K562 (cell line): Measurements from ENCODE around the gene STK26. TPM values are rescaled to one million over a fixed set of nuclear protein-coding genes. Genes with fewer than 3 reads are reported as not detected.

Experiments
- ATAC-seq: fragments of 200-7000 bp; cut with Tn5 transposase; 3 replicates; pipeline ENCODE4 v1.9.1; 2020; ENCODE audit warnings: moderate library complexity
- BruUV-seq: library from RNA; stranded (reverse); fragments of 400-500 nt; replicated peaks from 2 replicates; lab custom pipeline; 2021; lab: Mats Ljungman, UMichigan
- CTCF ChIA-PET: fragments of 300-600 bp; formaldehyde crosslinking; extraction: SDS; loops from one replicate; lab custom pipeline; 2021; ENCODE audit warnings: low intra/inter-chr PET ratio; lab: Yijun Ruan, JAX
- POLR2A ChIA-PET: fragments of 300-600, 350-650 bp; sonication (Branson Sonifier 250); formaldehyde crosslinking; extraction: SDS; loops from one replicate; lab custom pipeline; 2021; ENCODE audit warnings: antibody characterized with exemption, inconsistent platforms; lab: Yijun Ruan, JAX
- DNase-seq, 4 experiments: peaks; one replicate each; pipeline versions ENCODE4 v3.0.0 to v3.0.0-alpha.2; 2011 to 2018; ENCODE audit warnings: low spot score in 3 of 4, mixed read lengths in 3 of 4; ENCODE audit errors: extremely low read depth in 1 of 4
- FAIRE-seq: peaks from 2 replicates; lab custom pipeline; 2011; peaks lifted over from hg19 to GRCh38; lab: Jason Lieb, UNC
- H2AFZ ChIP-seq: 2 replicates; pipeline ENCODE4 v1.6.0; 2011; ENCODE audit warnings: low read depth, low read length, control low read depth, inconsistent platforms
- H3K27ac ChIP-seq: fragments of 200-600 bp; 3 replicates; pipeline ENCODE4 v1.8.0; 2011; ENCODE audit warnings: low read depth, mild to moderate bottlenecking, control low read depth, inconsistent platforms, low read length, moderate library complexity, mixed read lengths; ENCODE audit errors: extremely low read depth
- H3K27me3 ChIP-seq, 2 experiments: fragments of 300-600 bp in 1 of 2; 2 replicates in 1 of 2; 3 replicates in 1 of 2; pipeline versions ENCODE4 v1.6.0 to v1.8.0; 2011; ENCODE audit warnings: inconsistent platforms in 2 of 2, low read length in 2 of 2, mild to moderate bottlenecking in 1 of 2, mixed read lengths in 1 of 2, moderate library complexity in 1 of 2; ENCODE audit not compliant: control insufficient read depth in 2 of 2, insufficient read depth in 2 of 2
- H3K36me3 ChIP-seq: fragments of 300-600 bp; 3 replicates; pipeline ENCODE4 v1.8.0; 2011; ENCODE audit warnings: mild to moderate bottlenecking, low read length, inconsistent platforms; ENCODE audit not compliant: control insufficient read depth, insufficient read depth
- H3K4me1 ChIP-seq, 2 experiments: fragments of 200-600 bp in 1 of 2; replicated peaks in 1 of 2; 2 replicates in 1 of 2; 3 replicates in 1 of 2; pipeline versions ENCODE4 v1.5.1 to v1.8.0; 2011; ENCODE audit warnings: inconsistent platforms in 2 of 2, low read length in 2 of 2, mild to moderate bottlenecking in 1 of 2, mixed read lengths in 1 of 2, moderate library complexity in 1 of 2; ENCODE audit not compliant: control insufficient read depth in 2 of 2, insufficient read depth in 2 of 2
- H3K4me2 ChIP-seq: 2 replicates; pipeline ENCODE4 v1.6.1; 2011; ENCODE audit warnings: low read length, control low read depth, inconsistent platforms, mixed read lengths; ENCODE audit not compliant: insufficient read depth
- H3K4me3 ChIP-seq: fragments of 200-600 bp; sonication (generic), shearing (Covaris generic); 2 replicates; pipeline ENCODE4 v1.5.1; 2016; ENCODE audit warnings: control low read depth, inconsistent platforms
- H3K79me2 ChIP-seq: fragments of 200-600 bp; 3 replicates; pipeline ENCODE4 v1.8.0; 2011; ENCODE audit warnings: low read length, inconsistent platforms; ENCODE audit not compliant: control insufficient read depth, insufficient read depth
- H3K9ac ChIP-seq, 2 experiments: 2 replicates each; pipeline versions ENCODE4 v1.6.0 to v1.6.1; 2011; ENCODE audit warnings: low read depth in 2 of 2, low read length in 2 of 2, control low read depth in 1 of 2, inconsistent platforms in 1 of 2, mild to moderate bottlenecking in 1 of 2, mixed read lengths in 1 of 2; ENCODE audit not compliant: insufficient read depth in 1 of 2
- H3K9me1 ChIP-seq: one replicate; pipeline ENCODE4 v1.6.0; 2011; ENCODE audit warnings: inconsistent platforms, mild to moderate bottlenecking, low read length, moderate library complexity; ENCODE audit not compliant: control insufficient read depth, insufficient read depth
- H3K9me3 ChIP-seq: replicated peaks from 2 replicates; pipeline ENCODE4 v1.5.1; 2011; ENCODE audit warnings: low read depth, low read length, inconsistent platforms; ENCODE audit not compliant: control insufficient read depth, insufficient read depth
- H4K20me1 ChIP-seq: replicated peaks from 2 replicates; pipeline ENCODE4 v1.6.1; 2011; ENCODE audit warnings: low read length, inconsistent platforms, mixed read lengths; ENCODE audit not compliant: control insufficient read depth, insufficient read depth
- ARNT ChIP-seq, 2 experiments: fragments of 450-650 bp; IDR thresholded peaks; 2 replicates each; pipeline ENCODE4 v1.6.1; 2016; ENCODE audit warnings: mild to moderate bottlenecking in 1 of 2
- ATF6 ChIP-seq: sonication (generic); formaldehyde crosslinking; IDR thresholded peaks from 2 replicates; pipeline ENCODE4 v1.4.0; 2020; ENCODE audit warnings: mild to moderate bottlenecking, missing genetic modification reagents
- BCLAF1 ChIP-seq, 2 experiments: fragments of 450-650 bp in 1 of 2; IDR thresholded peaks; 2 replicates each; pipeline ENCODE4 v1.6.1; 2011 to 2017; ENCODE audit warnings: low read depth in 2 of 2, antibody characterized with exemption in 1 of 2, borderline replicate concordance in 1 of 2, low read length in 1 of 2, mild to moderate bottlenecking in 1 of 2, mixed read lengths in 1 of 2; ENCODE audit not compliant: control insufficient read depth in 1 of 2
- DEAF1 ChIP-seq: fragments of 450-650 bp; formaldehyde crosslinking; IDR thresholded peaks from 2 replicates; pipeline ENCODE4 v1.4.0; 2020; ENCODE audit warnings: mild to moderate bottlenecking, moderate library complexity
- ESRRB ChIP-seq: fragments of 250-450 bp; sonication (Bioruptor Pico); IDR thresholded peaks from 2 replicates; pipeline ENCODE4 v1.5.0; 2020; ENCODE audit warnings: mild to moderate bottlenecking, moderate library complexity, borderline replicate concordance
- HDAC6 ChIP-seq: IDR thresholded peaks from 2 replicates; pipeline ENCODE4 v1.6.1; 2012; ENCODE audit warnings: low read depth, mild to moderate bottlenecking, control low read depth, inconsistent platforms, low read length, moderate library complexity
- ILK ChIP-seq: fragments of 450-650 bp; IDR thresholded peaks from 2 replicates; pipeline ENCODE4 v1.6.1; 2016; ENCODE audit warnings: missing genetic modification characterization, low read depth, mild to moderate bottlenecking, missing compliant biosample characterization, moderate library complexity, borderline replicate concordance
- MEIS2 ChIP-seq: fragments of 450-650 bp; IDR thresholded peaks from 2 replicates; pipeline ENCODE4 v1.6.1; 2014; ENCODE audit warnings: mild to moderate bottlenecking; ENCODE audit not compliant: partially characterized antibody
- NFE2L1 ChIP-seq: fragments of 450-650 bp; IDR thresholded peaks from 2 replicates; pipeline ENCODE4 v1.6.1; 2016; ENCODE audit warnings: missing genetic modification characterization, low read depth, mild to moderate bottlenecking, missing compliant biosample characterization, moderate library complexity, borderline replicate concordance
- NR4A1 ChIP-seq, 2 experiments: fragments of 250-450 bp in 1 of 2; fragments of 450-650 bp in 1 of 2; sonication (Bioruptor Pico) in 1 of 2; IDR thresholded peaks; 2 replicates each; pipeline versions ENCODE4 v1.4.0 to v1.6.1; 2016 to 2020; ENCODE audit warnings: mild to moderate bottlenecking in 2 of 2, missing compliant biosample characterization in 1 of 2, missing genetic modification characterization in 1 of 2, moderate library complexity in 1 of 2
- TCF3 ChIP-seq: sonication (generic); formaldehyde crosslinking; IDR thresholded peaks from 2 replicates; pipeline ENCODE4 v1.4.0; 2020; ENCODE audit warnings: mild to moderate bottlenecking, missing genetic modification reagents
- ZBTB1 ChIP-seq: sonication (generic); formaldehyde crosslinking; IDR thresholded peaks from 2 replicates; pipeline ENCODE4 v1.8.1; 2023; ENCODE audit warnings: missing genetic modification reagents, low read depth, mild to moderate bottlenecking, borderline replicate concordance
- ZNF3 ChIP-seq: fragments of 250-450 bp; sonication (Bioruptor Pico); IDR thresholded peaks from 2 replicates; pipeline ENCODE4 v1.5.0; 2021; ENCODE audit warnings: mild to moderate bottlenecking, moderate library complexity
- ZNF699 ChIP-seq: fragments of 250-450 bp; sonication (Bioruptor Pico); IDR thresholded peaks from 2 replicates; pipeline ENCODE4 v1.8.0; 2021; ENCODE audit warnings: mild to moderate bottlenecking, moderate library complexity; ENCODE audit not compliant: insufficient replicate concordance
- ZSCAN32 ChIP-seq: fragments of 450-650 bp; formaldehyde crosslinking; IDR thresholded peaks from 2 replicates; pipeline ENCODE4 v1.4.0; 2020; ENCODE audit warnings: mild to moderate bottlenecking, moderate library complexity
- WGBS: fragments of 100-300 bp; shearing (Covaris generic); methylation state at CpG from one replicate; pipeline ENCODE4 v1.1.6; 2016; ENCODE audit warnings: low coverage, mixed read lengths; ENCODE audit not compliant: insufficient coverage; ENCODE audit errors: missing lambda C conversion rate; 5-methylcytosine and 5-hydroxymethylcytosine counted together
- in situ Hi-C: fragments of 300-500 bp; cut with MboI; formaldehyde crosslinking; loops from 4 replicates; pipeline ENCODE4 v1.15.0; 2018; ENCODE audit warnings: inconsistent platforms, mixed read lengths
- intact Hi-C: fragments of 100-400 bp; cut with micrococcal nuclease; formaldehyde crosslinking; loops from 2 replicates; pipeline ENCODE4 v1.14.2; 2022
- polyA plus RNA-seq, 8 experiments: library from polyadenylated mRNA; depleted of rRNA in 4 of 8; stranded (reverse) in 5 of 8; unstranded in 3 of 8; fragments of >200 nt; fragmentation: Nextera tagmentation in 2 of 8; fragmentation: Illumina TruSeq in 1 of 8; extraction: Ambion mirVana in 2 of 8; extraction: Trizol in 1 of 8; gene quantifications; 2 replicates each; pipeline versions ENCODE4 v1.2.1 to v1.2.3, GENCODE V29; 2011 to 2014; ENCODE audit warnings: inconsistent platforms in 1 of 8, missing spikeins in 1 of 8
- total RNA-seq, 7 experiments: library from RNA; depleted of rRNA in 6 of 7; stranded (reverse); fragments of >200 nt in 6 of 7; fragmentation: Illumina TruSeq in 2 of 7; extraction: Trizol in 2 of 7; gene quantifications; 2 replicates each; pipeline versions ENCODE4 v1.2.1 to v1.2.3, GENCODE V29; 2011 to 2021; ENCODE audit warnings: low replicate concordance in 1 of 7

The STK26 gene
- total and polyA plus RNA-seq, 9 of the 15 experiments (the other 6 are each of a cell fraction or from before 2014, with no cell fraction given), result 28.1 to 72.9 (median 50.1) TPM

GRCh38 chrX:132040066-132040465 is 17.0 kb downstream of the STK26 start:
- peaks cover 96% of the 10 kb centered on the region for H3K79me2 ChIP-seq
- H3K4me1 ChIP-seq, result peaks cover 0 to 9% of the 10 kb centered on the region in 2 experiments; a peak in 2 of 5 replicates
- WGBS, result 83% methylated on average over 2 of the region's 2 CpGs
- intact Hi-C loops (no loop called here), in situ Hi-C loops (no loop called here)
- no peak overlapping the region for H3K9ac ChIP-seq
- H3K9me1 ChIP-seq, result no peaks in the 10 kb centered on the region
- no TSS peak for BruUV-seq
- POLR2A ChIA-PET, result interaction anchor here (0.7 kb wide), 1 partner anchor 15 kb away, joined by 3 read pairs; no protein-coding TSS in a partner anchor
- peaks cover 2% of the 10 kb centered on the region; the same call in 1 of the 3 replicates for H3K36me3 ChIP-seq
- no peak for DNase-seq
- no peak overlapping the region for H3K4me2 ChIP-seq
- H3K9me3 ChIP-seq, result no peaks in the 10 kb centered on the region
- H3K27ac ChIP-seq, result no peak overlapping the region
- no peak overlapping the region for H2AFZ ChIP-seq
- H3K27me3 ChIP-seq, result no peaks in the 10 kb centered on the region
- no peak for FAIRE-seq
- CTCF ChIA-PET, result no interaction called here
- no peak overlapping the region for H3K4me3 ChIP-seq
- peaks cover 1% of the 10 kb centered on the region; the same call in 1 of the 2 replicates for H4K20me1 ChIP-seq
- ATAC-seq, result no peak
- TF ChIP-seq ILK (no peak), HDAC6 (no peak), TCF3 (no peak), NR4A1 (CRISPR knock-in tag; IDR thresholded peaks at IDR 0.05) (no peak), NR4A1 (tag; IDR thresholded peaks at IDR 0.05) (no peak), MEIS2 (no peak), BCLAF1 (IDR thresholded peaks at IDR 0.05; ENCODE audit: borderline replicate concordance in 1 of 2, control insufficient read depth in 1 of 2, low read depth in 2 of 2, low read length in 1 of 2) (no peak), ATF6 (CRISPR knock-in tag) (no peak), ZNF699 (CRISPR knock-in tag) (no peak), ZBTB1 (CRISPR knock-in tag) (no peak), ZSCAN32 (CRISPR knock-in tag) (no peak), ZNF3 (no peak), NFE2L1 (tag) (no peak), DEAF1 (CRISPR knock-in tag) (no peak), ESRRB (CRISPR knock-in tag) (no peak), ARNT (IDR thresholded peaks at IDR 0.05) (no peak)
